ENCODE measurements around the gene PCYOX1L.

The PCYOX1L gene

GRCh38 chr5:149320791-149321330 lies 37.0 kb upstream of the PCYOX1L start:
- Histone ChIP-seq H3K27me3 (ENCODE audit: control insufficient read depth in 1 of 2, insufficient read depth in 2 of 2, low read length in 2 of 2) (no peaks in the 10 kb centered on the region), H3K9ac (ENCODE audit: low read length in 2 of 2) (peak overlapping the region; percentile 3 to 36), H3K27ac (ENCODE audit: low read length) (peak overlapping the region; percentile 49), H3K9me3 (ENCODE audit: control insufficient read depth in 2 of 2, low read length in 2 of 2) (no peaks in the 10 kb centered on the region), H3K4me1 (ENCODE audit: control insufficient read depth, insufficient read depth, low read length) (peaks cover 17% of the 10 kb centered on the region), H3K4me3 (ENCODE audit: low read length in 2 of 2) (peak overlapping the region in 1 of 2 donors; percentile 5), H3K36me3 (ENCODE audit: control insufficient read depth in 2 of 2, insufficient read depth in 2 of 2, low read length in 2 of 2) (no peaks in the 10 kb centered on the region)

- H3K36me3 ChIP-seq (ENCODE audit: control insufficient read depth in 2 of 2, insufficient read depth in 2 of 2, low read length in 2 of 2), result no peaks in the 10 kb centered on the region
- no peaks in the 10 kb centered on the region for H3K27me3 ChIP-seq (ENCODE audit: control insufficient read depth in 1 of 2, insufficient read depth in 2 of 2, low read length in 2 of 2)
- H3K9me3 ChIP-seq (ENCODE audit: control insufficient read depth in 2 of 2, low read length in 2 of 2), result no peaks in the 10 kb centered on the region
- no peak overlapping the region for H3K4me3 ChIP-seq (ENCODE audit: low read length in 2 of 2)
- H3K9ac ChIP-seq (ENCODE audit: low read length in 2 of 2), result no peak overlapping the region
- peaks cover 14% of the 10 kb centered on the region for H3K4me1 ChIP-seq (ENCODE audit: control insufficient read depth, insufficient read depth, low read length)
- no peak overlapping the region for H3K27ac ChIP-seq (ENCODE audit: low read length)
Measured at GRCh38 chr5:149322518-149322917, 35.3 kb upstream of the PCYOX1L start.

- Histone ChIP-seq H3K9ac (ENCODE audit: low read length in 2 of 2) (no peak overlapping the region), H3K27ac (ENCODE audit: low read length) (no peak overlapping the region), H3K4me1 (ENCODE audit: control insufficient read depth, insufficient read depth, low read length) (peaks cover 9% of the 10 kb centered on the region), H3K36me3 (ENCODE audit: control insufficient read depth in 2 of 2, insufficient read depth in 2 of 2, low read length in 2 of 2) (no peaks in the 10 kb centered on the region), H3K4me3 (ENCODE audit: low read length in 2 of 2) (no peak overlapping the region), H3K9me3 (ENCODE audit: control insufficient read depth in 2 of 2, low read length in 2 of 2) (no peaks in the 10 kb centered on the region), H3K27me3 (ENCODE audit: control insufficient read depth in 1 of 2, insufficient read depth in 2 of 2, low read length in 2 of 2) (no peaks in the 10 kb centered on the region)
Measured at GRCh38 chr5:149323210-149323609, 34.6 kb upstream of the PCYOX1L start.

GRCh38 chr5:149323621-149324205 lies 34.1 kb upstream of the PCYOX1L start:
- Histone ChIP-seq H3K4me1 (ENCODE audit: control insufficient read depth, insufficient read depth, low read length) (peaks cover 9% of the 10 kb centered on the region), H3K27me3 (ENCODE audit: control insufficient read depth in 1 of 2, insufficient read depth in 2 of 2, low read length in 2 of 2) (no peaks in the 10 kb centered on the region)

GRCh38 chr5:149324641-149325040 lies 33.2 kb upstream of the PCYOX1L start:
- Histone ChIP-seq H3K9me3 (ENCODE audit: control insufficient read depth in 2 of 2, low read length in 2 of 2) (no peaks in the 10 kb centered on the region), H3K4me3 (ENCODE audit: low read length in 2 of 2) (no peak overlapping the region), H3K27ac (ENCODE audit: low read length) (no peak overlapping the region), H3K9ac (ENCODE audit: low read length in 2 of 2) (no peak overlapping the region), H3K27me3 (ENCODE audit: control insufficient read depth in 1 of 2, insufficient read depth in 2 of 2, low read length in 2 of 2) (no peaks in the 10 kb centered on the region), H3K36me3 (ENCODE audit: control insufficient read depth in 2 of 2, insufficient read depth in 2 of 2, low read length in 2 of 2) (no peaks in the 10 kb centered on the region), H3K4me1 (ENCODE audit: control insufficient read depth, insufficient read depth, low read length) (peaks cover 9% of the 10 kb centered on the region)

More at GRCh38 chr5:149323621-149324205, 34.1 kb upstream of the PCYOX1L start:
- Histone ChIP-seq H3K9ac (ENCODE audit: low read length in 2 of 2) (no peak overlapping the region), H3K27ac (ENCODE audit: low read length) (no peak overlapping the region), H3K36me3 (ENCODE audit: control insufficient read depth in 2 of 2, insufficient read depth in 2 of 2, low read length in 2 of 2) (no peaks in the 10 kb centered on the region), H3K9me3 (ENCODE audit: control insufficient read depth in 2 of 2, low read length in 2 of 2) (no peaks in the 10 kb centered on the region), H3K4me3 (ENCODE audit: low read length in 2 of 2) (no peak overlapping the region)

- Histone ChIP-seq H3K9ac (ENCODE audit: low read length in 2 of 2) (no peak overlapping the region), H3K9me3 (ENCODE audit: control insufficient read depth in 2 of 2, low read length in 2 of 2) (no peaks in the 10 kb centered on the region), H3K4me3 (ENCODE audit: low read length in 2 of 2) (no peak overlapping the region), H3K4me1 (ENCODE audit: control insufficient read depth, insufficient read depth, low read length) (peaks cover 8% of the 10 kb centered on the region), H3K27me3 (ENCODE audit: control insufficient read depth in 1 of 2, insufficient read depth in 2 of 2, low read length in 2 of 2) (no peaks in the 10 kb centered on the region), H3K27ac (ENCODE audit: low read length) (no peak overlapping the region), H3K36me3 (ENCODE audit: control insufficient read depth in 2 of 2, insufficient read depth in 2 of 2, low read length in 2 of 2) (no peaks in the 10 kb centered on the region)
Measured at GRCh38 chr5:149325166-149325735, 32.6 kb upstream of the PCYOX1L start.

GRCh38 chr5:149325894-149326293 lies 32.0 kb upstream of the PCYOX1L start:
- H3K9me3 ChIP-seq (ENCODE audit: control insufficient read depth in 2 of 2, low read length in 2 of 2), result no peaks in the 10 kb centered on the region
- no peaks in the 10 kb centered on the region for H3K27me3 ChIP-seq (ENCODE audit: control insufficient read depth in 1 of 2, insufficient read depth in 2 of 2, low read length in 2 of 2)
- no peak overlapping the region for H3K9ac ChIP-seq (ENCODE audit: low read length in 2 of 2)
- peaks cover 1% of the 10 kb centered on the region for H3K4me1 ChIP-seq (ENCODE audit: control insufficient read depth, insufficient read depth, low read length)
- H3K27ac ChIP-seq (ENCODE audit: low read length), result no peak overlapping the region
- no peaks in the 10 kb centered on the region for H3K36me3 ChIP-seq (ENCODE audit: control insufficient read depth in 2 of 2, insufficient read depth in 2 of 2, low read length in 2 of 2)
- H3K4me3 ChIP-seq (ENCODE audit: low read length in 2 of 2), result no peak overlapping the region

GRCh38 chr5:149326611-149327010 lies 31.2 kb upstream of the PCYOX1L start:
- H3K27me3 ChIP-seq (ENCODE audit: control insufficient read depth in 1 of 2, insufficient read depth in 2 of 2, low read length in 2 of 2), result no peaks in the 10 kb centered on the region
- H3K27ac ChIP-seq (ENCODE audit: low read length), result no peak overlapping the region
- H3K9ac ChIP-seq (ENCODE audit: low read length in 2 of 2), result no peak overlapping the region
- H3K9me3 ChIP-seq (ENCODE audit: control insufficient read depth in 2 of 2, low read length in 2 of 2), result no peaks in the 10 kb centered on the region
- H3K4me1 ChIP-seq (ENCODE audit: control insufficient read depth, insufficient read depth, low read length), result no peaks in the 10 kb centered on the region
- no peak overlapping the region for H3K4me3 ChIP-seq (ENCODE audit: low read length in 2 of 2)
- no peaks in the 10 kb centered on the region for H3K36me3 ChIP-seq (ENCODE audit: control insufficient read depth in 2 of 2, insufficient read depth in 2 of 2, low read length in 2 of 2)

GRCh38 chr5:149328177-149328576 lies 29.7 kb upstream of the PCYOX1L start:
- no peak overlapping the region for H3K4me3 ChIP-seq (ENCODE audit: low read length in 2 of 2)
- no peaks in the 10 kb centered on the region for H3K4me1 ChIP-seq (ENCODE audit: control insufficient read depth, insufficient read depth, low read length)
- H3K27ac ChIP-seq (ENCODE audit: low read length), result no peak overlapping the region
- no peaks in the 10 kb centered on the region for H3K27me3 ChIP-seq (ENCODE audit: control insufficient read depth in 1 of 2, insufficient read depth in 2 of 2, low read length in 2 of 2)
- no peaks in the 10 kb centered on the region for H3K9me3 ChIP-seq (ENCODE audit: control insufficient read depth in 2 of 2, low read length in 2 of 2)
- H3K36me3 ChIP-seq (ENCODE audit: control insufficient read depth in 2 of 2, insufficient read depth in 2 of 2, low read length in 2 of 2), result no peaks in the 10 kb centered on the region
- H3K9ac ChIP-seq (ENCODE audit: low read length in 2 of 2), result no peak overlapping the region

- no peak overlapping the region for H3K4me3 ChIP-seq (ENCODE audit: low read length in 2 of 2)
- no peaks in the 10 kb centered on the region for H3K4me1 ChIP-seq (ENCODE audit: control insufficient read depth, insufficient read depth, low read length)
- no peaks in the 10 kb centered on the region for H3K9me3 ChIP-seq (ENCODE audit: control insufficient read depth in 2 of 2, low read length in 2 of 2)
- no peaks in the 10 kb centered on the region for H3K36me3 ChIP-seq (ENCODE audit: control insufficient read depth in 2 of 2, insufficient read depth in 2 of 2, low read length in 2 of 2)
- no peaks in the 10 kb centered on the region for H3K27me3 ChIP-seq (ENCODE audit: control insufficient read depth in 1 of 2, insufficient read depth in 2 of 2, low read length in 2 of 2)
- H3K9ac ChIP-seq (ENCODE audit: low read length in 2 of 2), result no peak overlapping the region
- H3K27ac ChIP-seq (ENCODE audit: low read length), result no peak overlapping the region
Measured at GRCh38 chr5:149333711-149334443, 24.0 kb upstream of the PCYOX1L start.

GRCh38 chr5:149337736-149338135 lies 20.1 kb upstream of the PCYOX1L start:
- no peaks in the 10 kb centered on the region for H3K9me3 ChIP-seq (ENCODE audit: control insufficient read depth in 2 of 2, low read length in 2 of 2)
- no peak overlapping the region for H3K4me3 ChIP-seq (ENCODE audit: low read length in 2 of 2)
- no peaks in the 10 kb centered on the region for H3K27me3 ChIP-seq (ENCODE audit: control insufficient read depth in 1 of 2, insufficient read depth in 2 of 2, low read length in 2 of 2)
- H3K27ac ChIP-seq (ENCODE audit: low read length), result no peak overlapping the region
- no peaks in the 10 kb centered on the region for H3K36me3 ChIP-seq (ENCODE audit: control insufficient read depth in 2 of 2, insufficient read depth in 2 of 2, low read length in 2 of 2)
- H3K4me1 ChIP-seq (ENCODE audit: control insufficient read depth, insufficient read depth, low read length), result no peaks in the 10 kb centered on the region
- H3K9ac ChIP-seq (ENCODE audit: low read length in 2 of 2), result no peak overlapping the region

Measured in stomach smooth muscle (tissue), 2 donors.